ENCODE results near the gene TRAF4.
"Not testable (repeated sequence)": the region's sequence is repeated elsewhere in the genome, so short reads cannot be mapped to it uniquely, and the experiment has no call there.

Gene TRAF4

DNA sequence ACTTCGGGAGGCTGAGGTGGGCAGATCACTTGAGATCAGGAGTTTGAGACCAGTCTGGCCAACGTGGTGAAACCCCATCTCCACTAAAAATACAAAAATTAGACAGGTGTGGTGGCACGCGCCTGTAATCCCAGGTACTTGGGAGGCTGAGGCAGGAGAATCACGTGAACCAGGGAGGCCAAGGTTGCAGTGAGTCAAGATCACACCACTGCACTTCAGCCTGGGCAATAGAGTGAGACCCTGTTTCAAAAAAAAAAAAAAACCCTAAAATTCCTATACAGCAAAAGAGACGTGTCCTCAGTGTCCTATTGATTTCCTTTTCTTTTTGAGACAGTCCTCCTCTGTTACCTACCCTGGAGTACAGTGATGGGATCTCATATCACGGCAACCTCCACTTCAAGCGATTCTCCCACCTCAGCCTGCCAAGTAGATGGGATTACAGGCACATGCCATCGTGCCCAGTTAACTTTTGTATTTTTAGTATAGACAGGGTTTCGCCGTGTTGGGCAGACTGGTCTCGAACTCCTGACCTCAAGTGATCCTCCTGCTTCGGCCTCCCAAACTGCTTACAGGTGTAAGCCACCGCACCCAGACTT is 51.1 kb downstream of the TRAF4 start:
- not testable (repeated sequence) for DNase-seq

DNA sequence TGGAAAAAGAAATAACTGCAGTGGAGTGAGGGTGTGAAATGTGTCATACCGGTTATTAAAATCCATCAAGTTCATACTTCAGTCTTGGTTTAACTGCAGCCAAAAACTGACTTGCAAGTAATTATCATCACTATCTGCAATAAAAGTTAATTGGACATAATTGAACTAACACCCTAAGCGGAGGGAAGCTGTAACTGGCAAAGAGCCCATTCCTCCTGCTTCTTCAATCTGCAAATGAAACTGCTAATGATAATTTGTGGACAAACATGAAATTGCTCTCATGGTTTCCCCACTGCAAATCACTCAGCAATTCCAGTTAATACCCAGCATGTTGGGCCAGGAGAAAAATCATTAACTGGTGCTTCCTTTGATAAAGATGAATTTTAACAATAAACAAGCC is 52.3 kb downstream of the TRAF4 start:
- no peak for DNase-seq

Measured in GOT3 (cell line).